ENCODE measurements around the gene RXFP4. TPM values are rescaled to one million over a fixed set of nuclear protein-coding genes. Genes with fewer than 3 reads are reported as not detected.
A peak's percentile ranks its signal among the peaks of the same experiment; 100 is the strongest.

RXFP4 gene
- total RNA-seq, 1 experiment from 2014 or later, result not detected

- no peaks in the 10 kb centered on the region for H4K20me1 ChIP-seq (ENCODE audit: low read length)
- BruUV-seq (replicated peaks), result TSS peak; percentile 54
- DNase-seq (peak; percentile 41), ATAC-seq (peak; percentile 57)
- peaks cover 19% of the 10 kb centered on the region for H3K79me2 ChIP-seq (ENCODE audit: low read length)
- CTCF ChIA-PET, result interaction anchor here (0.5 kb wide), 1 partner anchor 27 kb away, joined by 3 read pairs; no protein-coding TSS in a partner anchor
- peaks cover 44% of the 10 kb centered on the region for H3K36me3 ChIP-seq (ENCODE audit: low read depth, low read length)
- POLR2A ChIA-PET (ENCODE audit: unreplicated experiment), result no interaction called here
- peak overlapping the region; percentile 93 for H3K4me2 ChIP-seq (ENCODE audit: low read length)
- intact Hi-C loops (cut with micrococcal nuclease), result loop anchor here (5.0 kb wide), 1 partner anchor 53 kb away; the partner anchor contains the start of genes GON4L and SYT11
- H3K9me2 ChIP-seq (replicated peaks; ENCODE audit: low read length), result no peaks in the 10 kb centered on the region
- H3K9me3 ChIP-seq (ENCODE audit: low read length), result no peaks in the 10 kb centered on the region
- H3K4me1 ChIP-seq (ENCODE audit: insufficient read depth, low read length), result peaks cover 32% of the 10 kb centered on the region
- H3K9ac ChIP-seq (ENCODE audit: low read length), result peak overlapping the region; percentile 68
- H3F3A ChIP-seq (ENCODE audit: low read length, unreplicated experiment), result peaks cover 32% of the 10 kb centered on the region
- TF ChIP-seq EZH2 (IDR thresholded peaks at IDR 0.05; ENCODE audit: low read length, unreplicated experiment) (no peak), CTCF (conservative IDR thresholded peaks at IDR 0.05; ENCODE audit: low read depth, low read length) (no peak), EZH2phosphoT487 (IDR thresholded peaks at IDR 0.05; ENCODE audit: borderline replicate concordance, low read length) (no peak)
- peak overlapping the region; percentile 83 for H3K4me3 ChIP-seq (ENCODE audit: low read length)
- peak overlapping the region; percentile 76 for H3K27ac ChIP-seq (ENCODE audit: low read length)
- H2AFZ ChIP-seq (ENCODE audit: low read length), result peak overlapping the region; percentile 74
- no peaks in the 10 kb centered on the region for H3K27me3 ChIP-seq (ENCODE audit: low read length)
Observed at GRCh38 chr1:155910621-155911121, 30.8 kb upstream of the RXFP4 start.

GRCh38 chr1:155911156-155912055 is 30.0 kb upstream of the RXFP4 start, which contains the start of gene RIT1:
Gene RIT1 (minus strand): TSS chr1:155911349. CDS start chr1:155910761, 588 bp downstream.
- Histone ChIP-seq H2AFZ (ENCODE audit: low read length) (peak within 1 kb of the TSS; percentile 74), H3K4me2 (ENCODE audit: low read length) (peak within 1 kb of the TSS; percentile 93), H3K36me3 (ENCODE audit: low read depth, low read length) (peaks cover 47% of the 10 kb centered on the region), H3K9me2 (replicated peaks; ENCODE audit: low read length) (no peaks in the 10 kb centered on the region), H4K20me1 (ENCODE audit: low read length) (0 out of 2 replicates have a peak, but pooled peaks cover 3% of the 10 kb centered on the region), H3K27me3 (ENCODE audit: low read length) (no peaks in the 10 kb centered on the region), H3K9me3 (ENCODE audit: low read length) (no peaks in the 10 kb centered on the region), H3K79me2 (ENCODE audit: low read length) (peaks cover 24% of the 10 kb centered on the region), H3F3A (ENCODE audit: low read length, unreplicated experiment) (peaks cover 39% of the 10 kb centered on the region), H3K27ac (ENCODE audit: low read length) (peak within 1 kb of the TSS; percentile 76), H3K4me1 (ENCODE audit: insufficient read depth, low read length) (peaks cover 32% of the 10 kb centered on the region), H3K9ac (ENCODE audit: low read length) (peak within 1 kb of the TSS; percentile 68), H3K4me3 (ENCODE audit: low read length) (peak within 1 kb of the TSS; percentile 83)
- ChIA-PET POLR2A (ENCODE audit: unreplicated experiment) (interaction anchor here (0.5 kb wide), 1 partner anchor 43 kb away, joined by 13 read pairs; no protein-coding TSS in a partner anchor), CTCF (interaction anchor here (0.7 kb wide), 1 partner anchor 26 kb away, joined by 4 read pairs; no protein-coding TSS in a partner anchor)
- intact Hi-C loops (cut with micrococcal nuclease), result loop anchor here (5.0 kb wide), 1 partner anchor 54 kb away; the partner anchor contains the start of genes GON4L and SYT11
- ATAC-seq (peak; percentile 76), DNase-seq (peak; percentile 85)
- TSS peak; percentile 93 for BruUV-seq (replicated peaks)
- TF ChIP-seq CTCF (conservative IDR thresholded peaks at IDR 0.05; ENCODE audit: low read depth, low read length), result no peak
- no peak for TF ChIP-seq EZH2 (IDR thresholded peaks at IDR 0.05; ENCODE audit: low read length, unreplicated experiment)
- no peak for TF ChIP-seq EZH2phosphoT487 (IDR thresholded peaks at IDR 0.05; ENCODE audit: borderline replicate concordance, low read length)

Measured in PC-3 (cell line).